ENCODE measurements around the gene GPC5. TPM values are rescaled to one million over a fixed set of nuclear protein-coding genes. Genes with fewer than 3 reads are reported as not detected.

Gene GPC5
- total and polyA plus RNA-seq, 4 donors: 0.51 to 22.4 (median 2.0) TPM

DNA sequence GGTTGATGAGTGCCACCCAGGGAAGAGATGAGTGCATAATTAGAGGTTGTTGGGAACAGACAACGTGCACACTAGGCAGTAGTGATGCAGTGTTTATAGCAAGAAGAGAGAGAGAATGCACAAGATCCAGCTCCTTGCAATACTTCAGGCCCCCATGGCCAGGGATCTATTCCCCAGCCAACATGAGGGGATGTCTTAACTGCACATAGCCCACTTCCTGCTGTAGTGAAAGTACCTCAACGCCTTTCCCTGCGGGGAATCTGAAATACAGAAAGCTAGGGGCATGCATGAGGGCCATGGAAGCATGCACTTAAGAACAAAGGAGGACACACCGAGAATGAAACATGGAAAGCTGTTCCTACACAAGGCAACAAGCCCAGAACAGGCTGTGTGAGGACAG is 1191.5 kb downstream of the GPC5 start:
- no peak overlapping the region for H3K4me3 ChIP-seq (ENCODE audit: low read depth in 1 of 3, low read length in 3 of 3)
- no peak for TF ChIP-seq TAF1 (conservative IDR thresholded peaks at IDR 0.05)
- TF ChIP-seq HNF4G (IDR thresholded peaks at IDR 0.05): no peak
- TF ChIP-seq RXRA (IDR thresholded peaks at IDR 0.05): no peak
- TF ChIP-seq YY1 (IDR thresholded peaks at IDR 0.05): no peak
- TF ChIP-seq FOXA2 (IDR thresholded peaks at IDR 0.05): no peak
- no peak for TF ChIP-seq RAD21 (IDR thresholded peaks at IDR 0.05)
- TF ChIP-seq JUND (IDR thresholded peaks at IDR 0.05): no peak
- TF ChIP-seq ATF3 (IDR thresholded peaks at IDR 0.05): no peak
- TF ChIP-seq NR2F2 (IDR thresholded peaks at IDR 0.05): no peak
- TF ChIP-seq, protein P1, sequence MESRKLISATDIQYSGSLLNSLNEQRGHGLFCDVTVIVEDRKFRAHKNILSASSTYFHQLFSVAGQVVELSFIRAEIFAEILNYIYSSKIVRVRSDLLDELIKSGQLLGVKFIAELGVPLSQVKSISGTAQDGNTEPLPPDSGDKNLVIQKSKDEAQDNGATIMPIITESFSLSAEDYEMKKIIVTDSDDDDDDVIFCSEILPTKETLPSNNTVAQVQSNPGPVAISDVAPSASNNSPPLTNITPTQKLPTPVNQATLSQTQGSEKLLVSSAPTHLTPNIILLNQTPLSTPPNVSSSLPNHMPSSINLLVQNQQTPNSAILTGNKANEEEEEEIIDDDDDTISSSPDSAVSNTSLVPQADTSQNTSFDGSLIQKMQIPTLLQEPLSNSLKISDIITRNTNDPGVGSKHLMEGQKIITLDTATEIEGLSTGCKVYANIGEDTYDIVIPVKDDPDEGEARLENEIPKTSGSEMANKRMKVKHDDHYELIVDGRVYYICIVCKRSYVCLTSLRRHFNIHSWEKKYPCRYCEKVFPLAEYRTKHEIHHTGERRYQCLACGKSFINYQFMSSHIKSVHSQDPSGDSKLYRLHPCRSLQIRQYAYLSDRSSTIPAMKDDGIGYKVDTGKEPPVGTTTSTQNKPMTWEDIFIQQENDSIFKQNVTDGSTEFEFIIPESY (IDR thresholded peaks at IDR 0.05): no peak
- TF ChIP-seq GABPA (IDR thresholded peaks at IDR 0.05 in 1 of 2, conservative IDR thresholded peaks at IDR 0.05 in 1 of 2): no peak
- no peak for TF ChIP-seq SP1 (IDR thresholded peaks at IDR 0.05)
- TF ChIP-seq HNF4A (conservative IDR thresholded peaks at IDR 0.05): no peak
- TF ChIP-seq FOXA1 (IDR thresholded peaks at IDR 0.05): no peak
- no peak for DNase-seq (ENCODE audit: low spot score)
- WGBS: 85% methylated on average over 4 of the region's 4 CpGs
- no peak overlapping the region for H3K27ac ChIP-seq (ENCODE audit: low read depth in 1 of 2, low read length in 2 of 2)
- no peaks in the 10 kb centered on the region for H3K36me3 ChIP-seq (ENCODE audit: control insufficient read depth in 4 of 4, insufficient read depth in 3 of 4, low read depth in 1 of 4, low read length in 3 of 4)
- no peaks in the 10 kb centered on the region for H3K9me3 ChIP-seq (ENCODE audit: control insufficient read depth in 4 of 4, low read length in 3 of 4)
- H3K4me1 ChIP-seq (ENCODE audit: control insufficient read depth in 4 of 4, insufficient read depth in 4 of 4, low read length in 3 of 4): no peaks in the 10 kb centered on the region
- H3K9ac ChIP-seq (ENCODE audit: low read depth in 1 of 2, low read length in 2 of 2): no peak overlapping the region
- H3K27me3 ChIP-seq (ENCODE audit: control insufficient read depth in 4 of 4, insufficient read depth in 4 of 4, low read length in 3 of 4): no peaks in the 10 kb centered on the region

- no peak for TF ChIP-seq GABPA (IDR thresholded peaks at IDR 0.05 in 1 of 2, conservative IDR thresholded peaks at IDR 0.05 in 1 of 2)
- TF ChIP-seq, protein P2, sequence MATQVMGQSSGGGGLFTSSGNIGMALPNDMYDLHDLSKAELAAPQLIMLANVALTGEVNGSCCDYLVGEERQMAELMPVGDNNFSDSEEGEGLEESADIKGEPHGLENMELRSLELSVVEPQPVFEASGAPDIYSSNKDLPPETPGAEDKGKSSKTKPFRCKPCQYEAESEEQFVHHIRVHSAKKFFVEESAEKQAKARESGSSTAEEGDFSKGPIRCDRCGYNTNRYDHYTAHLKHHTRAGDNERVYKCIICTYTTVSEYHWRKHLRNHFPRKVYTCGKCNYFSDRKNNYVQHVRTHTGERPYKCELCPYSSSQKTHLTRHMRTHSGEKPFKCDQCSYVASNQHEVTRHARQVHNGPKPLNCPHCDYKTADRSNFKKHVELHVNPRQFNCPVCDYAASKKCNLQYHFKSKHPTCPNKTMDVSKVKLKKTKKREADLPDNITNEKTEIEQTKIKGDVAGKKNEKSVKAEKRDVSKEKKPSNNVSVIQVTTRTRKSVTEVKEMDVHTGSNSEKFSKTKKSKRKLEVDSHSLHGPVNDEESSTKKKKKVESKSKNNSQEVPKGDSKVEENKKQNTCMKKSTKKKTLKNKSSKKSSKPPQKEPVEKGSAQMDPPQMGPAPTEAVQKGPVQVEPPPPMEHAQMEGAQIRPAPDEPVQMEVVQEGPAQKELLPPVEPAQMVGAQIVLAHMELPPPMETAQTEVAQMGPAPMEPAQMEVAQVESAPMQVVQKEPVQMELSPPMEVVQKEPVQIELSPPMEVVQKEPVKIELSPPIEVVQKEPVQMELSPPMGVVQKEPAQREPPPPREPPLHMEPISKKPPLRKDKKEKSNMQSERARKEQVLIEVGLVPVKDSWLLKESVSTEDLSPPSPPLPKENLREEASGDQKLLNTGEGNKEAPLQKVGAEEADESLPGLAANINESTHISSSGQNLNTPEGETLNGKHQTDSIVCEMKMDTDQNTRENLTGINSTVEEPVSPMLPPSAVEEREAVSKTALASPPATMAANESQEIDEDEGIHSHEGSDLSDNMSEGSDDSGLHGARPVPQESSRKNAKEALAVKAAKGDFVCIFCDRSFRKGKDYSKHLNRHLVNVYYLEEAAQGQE (IDR thresholded peaks at IDR 0.05): no peak
- no peak for TF ChIP-seq YY1 (IDR thresholded peaks at IDR 0.05)
- TF ChIP-seq HNF4A (conservative IDR thresholded peaks at IDR 0.05): no peak
- TF ChIP-seq, protein P3, sequence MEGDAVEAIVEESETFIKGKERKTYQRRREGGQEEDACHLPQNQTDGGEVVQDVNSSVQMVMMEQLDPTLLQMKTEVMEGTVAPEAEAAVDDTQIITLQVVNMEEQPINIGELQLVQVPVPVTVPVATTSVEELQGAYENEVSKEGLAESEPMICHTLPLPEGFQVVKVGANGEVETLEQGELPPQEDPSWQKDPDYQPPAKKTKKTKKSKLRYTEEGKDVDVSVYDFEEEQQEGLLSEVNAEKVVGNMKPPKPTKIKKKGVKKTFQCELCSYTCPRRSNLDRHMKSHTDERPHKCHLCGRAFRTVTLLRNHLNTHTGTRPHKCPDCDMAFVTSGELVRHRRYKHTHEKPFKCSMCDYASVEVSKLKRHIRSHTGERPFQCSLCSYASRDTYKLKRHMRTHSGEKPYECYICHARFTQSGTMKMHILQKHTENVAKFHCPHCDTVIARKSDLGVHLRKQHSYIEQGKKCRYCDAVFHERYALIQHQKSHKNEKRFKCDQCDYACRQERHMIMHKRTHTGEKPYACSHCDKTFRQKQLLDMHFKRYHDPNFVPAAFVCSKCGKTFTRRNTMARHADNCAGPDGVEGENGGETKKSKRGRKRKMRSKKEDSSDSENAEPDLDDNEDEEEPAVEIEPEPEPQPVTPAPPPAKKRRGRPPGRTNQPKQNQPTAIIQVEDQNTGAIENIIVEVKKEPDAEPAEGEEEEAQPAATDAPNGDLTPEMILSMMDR (IDR thresholded peaks at IDR 0.05; ENCODE audit: low read depth, low read length, missing input control): no peak
- no peak for TF ChIP-seq EGR1 (IDR thresholded peaks at IDR 0.05; ENCODE audit: low read depth in 2 of 2)
- TF ChIP-seq, protein P1 (IDR thresholded peaks at IDR 0.05): no peak
- TF ChIP-seq TAF1 (conservative IDR thresholded peaks at IDR 0.05): no peak
- no peak overlapping the region for H3K4me3 ChIP-seq (ENCODE audit: low read depth in 1 of 3, low read length in 3 of 3)
- DNase-seq (ENCODE audit: low spot score): no peak
- no peaks in the 10 kb centered on the region for H3K9me3 ChIP-seq (ENCODE audit: control insufficient read depth in 4 of 4, low read length in 3 of 4)
- 69% methylated on average over 5 of the region's 5 CpGs for WGBS
- H3K4me1 ChIP-seq (ENCODE audit: control insufficient read depth in 4 of 4, insufficient read depth in 4 of 4, low read length in 3 of 4): no peaks in the 10 kb centered on the region
- H3K9ac ChIP-seq (ENCODE audit: low read depth in 1 of 2, low read length in 2 of 2): no peak overlapping the region
- H3K36me3 ChIP-seq (ENCODE audit: control insufficient read depth in 4 of 4, insufficient read depth in 3 of 4, low read depth in 1 of 4, low read length in 3 of 4): no peaks in the 10 kb centered on the region
- H3K27ac ChIP-seq (ENCODE audit: low read depth in 1 of 2, low read length in 2 of 2): no peak overlapping the region
- no peaks in the 10 kb centered on the region for H3K27me3 ChIP-seq (ENCODE audit: control insufficient read depth in 4 of 4, insufficient read depth in 4 of 4, low read length in 3 of 4)
Measured at GRCh38 chr13:92590503-92590908, 1192.1 kb downstream of the GPC5 start.
